ENCODE results near the gene CYSLTR1.

- TF ChIP-seq, protein P1, sequence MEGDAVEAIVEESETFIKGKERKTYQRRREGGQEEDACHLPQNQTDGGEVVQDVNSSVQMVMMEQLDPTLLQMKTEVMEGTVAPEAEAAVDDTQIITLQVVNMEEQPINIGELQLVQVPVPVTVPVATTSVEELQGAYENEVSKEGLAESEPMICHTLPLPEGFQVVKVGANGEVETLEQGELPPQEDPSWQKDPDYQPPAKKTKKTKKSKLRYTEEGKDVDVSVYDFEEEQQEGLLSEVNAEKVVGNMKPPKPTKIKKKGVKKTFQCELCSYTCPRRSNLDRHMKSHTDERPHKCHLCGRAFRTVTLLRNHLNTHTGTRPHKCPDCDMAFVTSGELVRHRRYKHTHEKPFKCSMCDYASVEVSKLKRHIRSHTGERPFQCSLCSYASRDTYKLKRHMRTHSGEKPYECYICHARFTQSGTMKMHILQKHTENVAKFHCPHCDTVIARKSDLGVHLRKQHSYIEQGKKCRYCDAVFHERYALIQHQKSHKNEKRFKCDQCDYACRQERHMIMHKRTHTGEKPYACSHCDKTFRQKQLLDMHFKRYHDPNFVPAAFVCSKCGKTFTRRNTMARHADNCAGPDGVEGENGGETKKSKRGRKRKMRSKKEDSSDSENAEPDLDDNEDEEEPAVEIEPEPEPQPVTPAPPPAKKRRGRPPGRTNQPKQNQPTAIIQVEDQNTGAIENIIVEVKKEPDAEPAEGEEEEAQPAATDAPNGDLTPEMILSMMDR (IDR thresholded peaks at IDR 0.05 in 4 of 5, conservative IDR thresholded peaks at IDR 0.05 in 1 of 5): no peak
- no peak for TF ChIP-seq POLR2A (IDR thresholded peaks at IDR 0.05)
These were observed 39.2 kb upstream of the CYSLTR1 start for GRCh38 chrX:78366576-78366975.
